ENCODE measurements around the gene PDE8A.

PDE8A gene

GRCh38 chr15:85016275-85016674 lies 34.6 kb downstream of the PDE8A start:
- no peak for DNase-seq (ENCODE audit: low read depth)
- H3K4me3 ChIP-seq (ENCODE audit: control insufficient read depth, low read depth, low read length): no peak overlapping the region
- TF ChIP-seq, protein P1, sequence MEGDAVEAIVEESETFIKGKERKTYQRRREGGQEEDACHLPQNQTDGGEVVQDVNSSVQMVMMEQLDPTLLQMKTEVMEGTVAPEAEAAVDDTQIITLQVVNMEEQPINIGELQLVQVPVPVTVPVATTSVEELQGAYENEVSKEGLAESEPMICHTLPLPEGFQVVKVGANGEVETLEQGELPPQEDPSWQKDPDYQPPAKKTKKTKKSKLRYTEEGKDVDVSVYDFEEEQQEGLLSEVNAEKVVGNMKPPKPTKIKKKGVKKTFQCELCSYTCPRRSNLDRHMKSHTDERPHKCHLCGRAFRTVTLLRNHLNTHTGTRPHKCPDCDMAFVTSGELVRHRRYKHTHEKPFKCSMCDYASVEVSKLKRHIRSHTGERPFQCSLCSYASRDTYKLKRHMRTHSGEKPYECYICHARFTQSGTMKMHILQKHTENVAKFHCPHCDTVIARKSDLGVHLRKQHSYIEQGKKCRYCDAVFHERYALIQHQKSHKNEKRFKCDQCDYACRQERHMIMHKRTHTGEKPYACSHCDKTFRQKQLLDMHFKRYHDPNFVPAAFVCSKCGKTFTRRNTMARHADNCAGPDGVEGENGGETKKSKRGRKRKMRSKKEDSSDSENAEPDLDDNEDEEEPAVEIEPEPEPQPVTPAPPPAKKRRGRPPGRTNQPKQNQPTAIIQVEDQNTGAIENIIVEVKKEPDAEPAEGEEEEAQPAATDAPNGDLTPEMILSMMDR (IDR thresholded peaks at IDR 0.05; ENCODE audit: control insufficient read depth, insufficient read depth, low read depth, low read length, missing control alignments): no peak

DNA sequence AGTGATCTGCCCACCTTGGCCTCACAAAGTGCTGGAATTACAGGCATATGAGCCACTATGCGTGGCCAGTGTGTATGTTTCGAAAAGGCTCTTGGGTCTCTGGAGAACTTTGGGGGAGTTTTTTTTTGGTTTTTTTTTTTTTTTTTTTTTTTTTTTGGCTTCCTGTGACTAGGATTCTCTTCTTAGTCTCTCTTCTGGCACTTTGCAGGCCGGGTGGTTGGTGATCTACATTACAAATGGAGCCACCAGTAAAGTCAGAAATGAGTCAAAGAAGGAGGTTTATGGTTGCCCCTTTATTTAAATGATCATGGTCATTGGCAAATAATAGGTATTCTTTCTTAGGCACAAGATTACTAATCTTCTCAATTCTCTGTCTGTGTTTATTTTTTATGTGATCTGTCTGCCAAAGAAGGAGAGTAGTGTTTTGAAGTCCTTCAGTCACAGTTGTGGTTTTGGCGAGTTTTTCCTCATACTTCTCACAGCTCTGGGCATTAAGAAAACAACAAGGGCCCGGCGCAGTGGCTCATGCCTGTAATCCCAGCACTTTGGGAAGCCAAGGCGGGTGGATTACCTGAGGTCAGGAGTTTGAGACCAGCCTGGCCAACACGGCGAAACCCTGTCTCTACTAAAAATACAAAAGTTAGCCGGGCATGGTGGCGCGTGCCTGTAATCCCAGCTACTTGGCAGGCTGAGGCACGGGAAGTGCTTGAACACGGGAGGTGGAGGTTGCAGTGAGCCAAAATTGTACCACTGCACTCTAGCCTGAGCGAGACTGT lies 38.3 kb downstream of the PDE8A start:
- DNase-seq (ENCODE audit: low read depth): no peak
- no peak overlapping the region for H3K4me3 ChIP-seq (ENCODE audit: control insufficient read depth, low read depth, low read length)
- TF ChIP-seq, protein P1 (IDR thresholded peaks at IDR 0.05; ENCODE audit: control insufficient read depth, insufficient read depth, low read depth, low read length, missing control alignments): no peak

DNA sequence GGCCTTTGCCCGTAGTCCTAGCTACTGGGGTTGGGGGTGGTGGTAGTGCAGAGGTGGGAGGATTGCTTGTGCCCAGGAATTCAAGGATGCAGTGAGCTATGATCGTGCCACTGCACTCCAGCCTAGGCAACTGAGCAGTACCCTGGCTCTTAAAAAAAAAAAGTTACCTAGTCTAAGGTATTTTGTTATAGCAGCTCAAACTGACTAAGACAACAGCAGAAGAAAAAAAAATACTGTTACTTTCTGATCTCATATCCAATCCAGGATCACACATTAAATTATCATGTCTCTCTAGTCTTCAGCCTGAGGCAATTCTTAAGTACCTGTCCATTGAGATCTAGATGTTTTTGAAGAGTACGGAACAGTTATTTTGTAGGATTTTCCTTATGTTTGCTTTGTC lies 39.8 kb downstream of the PDE8A start:
- TF ChIP-seq, protein P1 (IDR thresholded peaks at IDR 0.05; ENCODE audit: control insufficient read depth, insufficient read depth, low read depth, low read length, missing control alignments): no peak
- no peak for DNase-seq (ENCODE audit: low read depth)
- H3K4me3 ChIP-seq (ENCODE audit: control insufficient read depth, low read depth, low read length): no peak overlapping the region

- H3K4me3 ChIP-seq (ENCODE audit: control insufficient read depth, low read depth, low read length): no peak overlapping the region
- no peak for DNase-seq (ENCODE audit: low read depth)
- TF ChIP-seq, protein P1 (IDR thresholded peaks at IDR 0.05; ENCODE audit: control insufficient read depth, insufficient read depth, low read depth, low read length, missing control alignments): no peak
These were observed 41.3 kb downstream of the PDE8A start for GRCh38 chr15:85022860-85023403.

- DNase-seq (ENCODE audit: low read depth): no peak
- TF ChIP-seq, protein P1 (IDR thresholded peaks at IDR 0.05; ENCODE audit: control insufficient read depth, insufficient read depth, low read depth, low read length, missing control alignments): no peak
- no peak overlapping the region for H3K4me3 ChIP-seq (ENCODE audit: control insufficient read depth, low read depth, low read length)
These were observed 42.3 kb downstream of the PDE8A start for GRCh38 chr15:85024003-85024402.

DNA sequence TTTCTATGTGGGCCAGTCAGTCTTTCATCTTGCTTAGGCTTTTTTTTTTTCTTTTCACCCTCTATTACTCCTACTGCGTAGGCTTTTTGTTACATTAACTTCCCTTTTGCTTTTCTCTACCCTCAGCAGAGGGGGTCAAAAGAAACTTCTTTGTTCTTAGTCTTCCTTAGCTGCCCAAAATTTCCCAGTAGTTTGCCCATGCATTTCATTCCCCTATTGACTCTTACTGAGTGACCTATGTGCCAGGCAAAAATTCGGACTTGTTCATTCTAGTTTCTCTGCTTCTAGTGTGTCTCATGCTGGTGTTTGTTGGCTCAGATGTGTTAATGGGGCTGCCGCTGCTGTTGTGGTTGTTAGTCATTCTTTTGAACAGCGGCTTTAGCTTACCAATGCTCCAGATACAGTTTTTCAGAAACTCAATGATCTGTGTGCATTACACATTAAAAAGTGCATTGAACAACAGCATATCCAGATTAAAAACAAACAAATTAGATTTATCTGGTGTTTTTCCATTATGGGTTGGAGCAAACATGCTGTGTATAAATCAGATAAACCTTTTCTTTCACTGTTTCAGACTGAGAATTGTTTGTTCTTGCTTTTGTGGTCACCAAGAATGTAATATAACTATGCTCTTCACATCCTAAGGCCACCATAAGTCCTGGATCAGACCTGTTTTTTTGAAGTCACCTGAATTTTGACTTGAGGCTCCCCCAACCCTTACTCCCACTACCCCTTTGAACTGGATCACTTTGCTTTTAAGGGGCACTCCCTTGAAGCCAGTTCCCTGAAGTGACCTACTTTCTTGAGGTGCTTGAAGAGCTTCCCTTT lies 43.1 kb downstream of the PDE8A start:
- H3K4me3 ChIP-seq (ENCODE audit: control insufficient read depth, low read depth, low read length): no peak overlapping the region
- no peak for DNase-seq (ENCODE audit: low read depth)
- TF ChIP-seq, protein P1 (IDR thresholded peaks at IDR 0.05; ENCODE audit: control insufficient read depth, insufficient read depth, low read depth, low read length, missing control alignments): no peak

Data from AG09309 (cell line).